PC-3 (cell line): ENCODE measurements around the gene SPINK1. TPM values are rescaled to one million over a fixed set of nuclear protein-coding genes. Genes with fewer than 3 reads are reported as not detected.

Experiments
- ATAC-seq: fragments of 200-7000 bp; cut with Tn5 transposase; 2 replicates; pipeline ENCODE4 v1.9.1; 2020; ENCODE audit warnings: mild to moderate bottlenecking, moderate library complexity
- BruUV-seq: library from RNA; stranded (reverse); fragments of 400-500 nt; replicated peaks from 2 replicates; lab custom pipeline; 2021; lab: Mats Ljungman, UMichigan
- CTCF ChIA-PET: fragments of 300-600 bp; sonication (Branson Sonifier 250); formaldehyde crosslinking; loops from one replicate; lab custom pipeline; 2022; ENCODE audit warnings: antibody characterized with exemption; lab: Charles Lee
- POLR2A ChIA-PET: fragments of 300-600 bp; sonication (Branson Sonifier 250); formaldehyde crosslinking; loops from one replicate; lab custom pipeline; 2022; ENCODE audit warnings: antibody characterized with exemption; ENCODE audit not compliant: unreplicated experiment; lab: Charles Lee
- DNase-seq: peaks from one replicate; pipeline ENCODE4 v3.0.0-alpha.2; 2015
- H2AFZ ChIP-seq: fragments of 300-600 bp; sonication (generic); 2 replicates; pipeline ENCODE4 v1.6.0; 2016; ENCODE audit warnings: antibody characterized with exemption, low read length
- H3F3A ChIP-seq: fragments of 300-600 bp; sonication (generic); one replicate; pipeline ENCODE4 v1.6.0; 2017; ENCODE audit warnings: antibody characterized with exemption, low read length, control low read depth, mild to moderate bottlenecking; ENCODE audit not compliant: unreplicated experiment
- H3K27ac ChIP-seq: fragments of 300-600 bp; sonication (generic); 2 replicates; pipeline ENCODE4 v1.5.1; 2016; ENCODE audit warnings: mild to moderate bottlenecking, low read length
- H3K27me3 ChIP-seq: fragments of 300-600 bp; sonication (generic); 2 replicates; pipeline ENCODE4 v1.6.1; 2016; ENCODE audit warnings: low read length, mixed read lengths
- H3K36me3 ChIP-seq: fragments of 300-600 bp; sonication (generic); 2 replicates; pipeline ENCODE4 v1.6.1; 2016; ENCODE audit warnings: low read depth, mixed run types, low read length, mixed read lengths
- H3K4me1 ChIP-seq: fragments of 300-600 bp; sonication (generic); 2 replicates; pipeline ENCODE4 v1.5.1; 2016; ENCODE audit warnings: low read length; ENCODE audit not compliant: insufficient read depth
- H3K4me2 ChIP-seq: fragments of 300-600 bp; sonication (generic); 2 replicates; pipeline ENCODE4 v1.6.0; 2016; ENCODE audit warnings: low read length
- H3K4me3 ChIP-seq: fragments of 300-600 bp; sonication (generic); 2 replicates; pipeline ENCODE4 v1.5.1; 2016; ENCODE audit warnings: mild to moderate bottlenecking, low read length, mixed read lengths
- H3K79me2 ChIP-seq: fragments of 300-600 bp; sonication (generic); 2 replicates; pipeline ENCODE4 v1.6.1; 2017; ENCODE audit warnings: low read length, mixed read lengths
- H3K9ac ChIP-seq: fragments of 300-600 bp; sonication (generic); 2 replicates; pipeline ENCODE4 v1.6.0; 2016; ENCODE audit warnings: mild to moderate bottlenecking, low read length
- H3K9me2 ChIP-seq: fragments of 300-600 bp; sonication (generic); replicated peaks from 2 replicates; pipeline ENCODE4 v1.6.1; 2016; ENCODE audit warnings: mixed run types, low read length, mixed read lengths
- H3K9me3 ChIP-seq: fragments of 300-600 bp; sonication (generic); 2 replicates; pipeline ENCODE4 v1.6.1; 2016; ENCODE audit warnings: low read length, mixed read lengths
- H4K20me1 ChIP-seq: fragments of 300-600 bp; sonication (generic); 2 replicates; pipeline ENCODE4 v1.6.1; 2016; ENCODE audit warnings: low read length, mixed read lengths
- EZH2 ChIP-seq: fragments of 300-600 bp; sonication (generic); IDR thresholded peaks from one replicate; pipeline ENCODE4 v1.6.1; 2017; ENCODE audit warnings: antibody characterized with exemption, mild to moderate bottlenecking, low read length; ENCODE audit not compliant: unreplicated experiment
- EZH2phosphoT487 ChIP-seq: fragments of 300-600 bp; sonication (generic); IDR thresholded peaks from 2 replicates; pipeline ENCODE4 v1.6.1; 2018; ENCODE audit warnings: mild to moderate bottlenecking, antibody characterized with exemption, low read length, borderline replicate concordance
- intact Hi-C: fragments of 100-400 bp; cut with micrococcal nuclease; formaldehyde crosslinking; loops from 2 replicates; pipeline ENCODE4 v1.9.0; 2023
- total RNA-seq: library from RNA; depleted of rRNA; stranded (reverse); fragments of >200 nt; gene quantifications from 2 replicates; pipeline ENCODE4 v1.2.3, GENCODE V29; 2014
- TF ChIP-seq, protein P1 (sequence below): fragments of 300-600 bp; sonication (generic); conservative IDR thresholded peaks from 2 replicates; pipeline ENCODE4 v1.5.1; 2017; ENCODE audit warnings: antibody characterized with exemption, low read depth, mild to moderate bottlenecking, low read length

SPINK1 gene
- total RNA-seq, 1 experiment from 2014 or later, result not detected

DNA sequence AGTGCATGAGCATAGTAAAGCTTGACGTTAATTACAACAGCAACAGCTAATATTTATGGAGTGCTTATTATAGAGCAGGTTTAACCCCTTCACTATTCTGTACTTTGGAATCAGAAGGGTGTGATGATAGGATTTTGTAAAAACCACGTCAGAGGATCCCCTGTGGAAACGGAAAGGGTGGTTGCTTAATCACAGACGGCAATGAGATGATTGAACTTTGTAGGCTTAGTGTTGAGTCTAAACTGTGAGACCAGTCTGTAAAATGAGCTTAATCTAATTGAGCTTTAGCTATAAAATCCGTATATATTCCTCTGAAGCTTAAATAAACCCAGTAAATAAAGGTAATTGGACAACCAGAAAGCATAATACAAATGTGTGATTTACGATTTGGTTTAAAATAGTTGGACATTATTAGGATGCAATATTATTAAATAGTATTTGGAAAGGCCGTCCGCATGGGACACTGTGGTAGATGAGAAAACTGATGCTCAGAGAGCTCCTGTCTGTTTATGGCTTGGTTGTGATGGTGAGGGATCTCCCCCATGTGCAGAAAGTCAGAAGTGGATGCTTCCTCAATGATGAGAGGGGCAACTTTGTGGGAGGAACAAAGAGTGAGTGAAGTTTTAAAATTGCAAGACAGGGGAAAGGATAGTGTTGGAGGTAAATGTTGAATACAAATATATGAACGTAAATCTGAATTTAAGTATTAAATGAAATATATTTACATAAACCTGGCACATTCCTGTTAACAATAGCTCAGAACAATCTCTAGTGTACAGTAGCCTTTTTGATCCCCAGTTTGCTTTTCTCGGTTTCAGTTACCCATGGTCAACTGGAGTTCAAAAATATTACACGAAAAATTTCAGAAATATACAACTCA, 23.7 kb upstream of the SPINK1 start:
- Histone ChIP-seq H3K4me3 (no peak overlapping the region), H3K9me2 (no peaks in the 10 kb centered on the region), H3K9me3 (no peaks in the 10 kb centered on the region), H3K9ac (no peak overlapping the region), H3K79me2 (no peaks in the 10 kb centered on the region), H3F3A (no peaks in the 10 kb centered on the region), H3K4me1 (peaks cover 18% of the 10 kb centered on the region), H4K20me1 (no peaks in the 10 kb centered on the region), H3K27ac (no peak overlapping the region), H3K36me3 (no peaks in the 10 kb centered on the region), H2AFZ (no peak overlapping the region), H3K27me3 (no peaks in the 10 kb centered on the region), H3K4me2 (no peak overlapping the region)
- intact Hi-C loops, result loop anchor here (5.0 kb wide), 1 partner anchor 267 kb away; no protein-coding TSS in a partner anchor
- no TSS peak for BruUV-seq
- POLR2A ChIA-PET, result no interaction called here
- no peak for DNase-seq
- ATAC-seq, result no peak
- TF ChIP-seq, protein P1, sequence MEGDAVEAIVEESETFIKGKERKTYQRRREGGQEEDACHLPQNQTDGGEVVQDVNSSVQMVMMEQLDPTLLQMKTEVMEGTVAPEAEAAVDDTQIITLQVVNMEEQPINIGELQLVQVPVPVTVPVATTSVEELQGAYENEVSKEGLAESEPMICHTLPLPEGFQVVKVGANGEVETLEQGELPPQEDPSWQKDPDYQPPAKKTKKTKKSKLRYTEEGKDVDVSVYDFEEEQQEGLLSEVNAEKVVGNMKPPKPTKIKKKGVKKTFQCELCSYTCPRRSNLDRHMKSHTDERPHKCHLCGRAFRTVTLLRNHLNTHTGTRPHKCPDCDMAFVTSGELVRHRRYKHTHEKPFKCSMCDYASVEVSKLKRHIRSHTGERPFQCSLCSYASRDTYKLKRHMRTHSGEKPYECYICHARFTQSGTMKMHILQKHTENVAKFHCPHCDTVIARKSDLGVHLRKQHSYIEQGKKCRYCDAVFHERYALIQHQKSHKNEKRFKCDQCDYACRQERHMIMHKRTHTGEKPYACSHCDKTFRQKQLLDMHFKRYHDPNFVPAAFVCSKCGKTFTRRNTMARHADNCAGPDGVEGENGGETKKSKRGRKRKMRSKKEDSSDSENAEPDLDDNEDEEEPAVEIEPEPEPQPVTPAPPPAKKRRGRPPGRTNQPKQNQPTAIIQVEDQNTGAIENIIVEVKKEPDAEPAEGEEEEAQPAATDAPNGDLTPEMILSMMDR, result no peak
- TF ChIP-seq EZH2phosphoT487 (no peak), EZH2 (no peak)
- CTCF ChIA-PET, result interaction anchor here (0.7 kb wide), 1 partner anchor 236 kb away, joined by 4 read pairs; no protein-coding TSS in a partner anchor

DNA sequence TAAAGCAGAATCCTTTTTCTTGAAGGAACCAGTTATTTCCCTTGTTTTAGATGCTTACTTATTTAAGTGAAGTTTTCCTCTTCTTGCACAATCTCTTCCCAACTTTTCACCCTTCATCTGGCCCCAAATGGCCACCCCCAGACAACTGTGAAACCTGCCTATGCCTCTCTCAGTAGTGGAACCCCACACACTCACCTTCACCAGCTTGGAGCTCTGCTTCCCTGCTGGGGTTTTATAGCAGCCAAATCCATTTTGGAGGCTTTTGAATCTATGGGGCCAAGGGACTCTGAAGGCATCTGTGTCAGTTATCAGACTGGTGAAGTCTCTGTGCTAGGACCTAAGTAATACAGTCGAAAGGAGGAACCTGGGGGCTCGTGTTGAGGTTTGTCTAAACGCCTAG, 22.9 kb upstream of the SPINK1 start:
- no peaks in the 10 kb centered on the region for H3K9me2 ChIP-seq
- no peaks in the 10 kb centered on the region for H3F3A ChIP-seq
- H3K36me3 ChIP-seq, result no peaks in the 10 kb centered on the region
- no peaks in the 10 kb centered on the region for H3K9me3 ChIP-seq
- H3K4me2 ChIP-seq, result no peak overlapping the region
- intact Hi-C loops, result no loop called here
- ChIA-PET CTCF (no interaction called here), POLR2A (no interaction called here)
- TF ChIP-seq, protein P1, result no peak
- TF ChIP-seq EZH2 (no peak), EZH2phosphoT487 (no peak)
- H3K4me1 ChIP-seq, result peaks cover 17% of the 10 kb centered on the region
- H3K9ac ChIP-seq, result no peak overlapping the region
- H3K4me3 ChIP-seq, result no peak overlapping the region
- BruUV-seq, result no TSS peak
- no peak for ATAC-seq
- H2AFZ ChIP-seq, result no peak overlapping the region
- DNase-seq, result no peak
- H3K27me3 ChIP-seq, result no peaks in the 10 kb centered on the region
- H3K79me2 ChIP-seq, result no peaks in the 10 kb centered on the region
- H3K27ac ChIP-seq, result no peak overlapping the region
- no peaks in the 10 kb centered on the region for H4K20me1 ChIP-seq
